DMS114 treated with DMSO at 0.1 percent for 48 hours (cell line): ENCODE data around the gene PPDPF.
"Not testable (repeated sequence)": the region's sequence is repeated elsewhere in the genome, so short reads cannot be mapped to it uniquely, and the experiment has no call there.

Experiments
- DNase-seq: peaks from one replicate; lab custom pipeline; 2025; ENCODE audit not compliant: unreplicated experiment; lab: John Stamatoyannopoulos, UW

PPDPF gene

GRCh38 chr20:63499338-63499969, 21.1 kb upstream of the PPDPF start:
- DNase-seq, result no peak

- no peak for DNase-seq
These were observed 20.2 kb upstream of the PPDPF start for GRCh38 chr20:63500151-63500901.

GRCh38 chr20:63500902-63501817, 19.4 kb upstream of the PPDPF start:
- no peak for DNase-seq

DNA sequence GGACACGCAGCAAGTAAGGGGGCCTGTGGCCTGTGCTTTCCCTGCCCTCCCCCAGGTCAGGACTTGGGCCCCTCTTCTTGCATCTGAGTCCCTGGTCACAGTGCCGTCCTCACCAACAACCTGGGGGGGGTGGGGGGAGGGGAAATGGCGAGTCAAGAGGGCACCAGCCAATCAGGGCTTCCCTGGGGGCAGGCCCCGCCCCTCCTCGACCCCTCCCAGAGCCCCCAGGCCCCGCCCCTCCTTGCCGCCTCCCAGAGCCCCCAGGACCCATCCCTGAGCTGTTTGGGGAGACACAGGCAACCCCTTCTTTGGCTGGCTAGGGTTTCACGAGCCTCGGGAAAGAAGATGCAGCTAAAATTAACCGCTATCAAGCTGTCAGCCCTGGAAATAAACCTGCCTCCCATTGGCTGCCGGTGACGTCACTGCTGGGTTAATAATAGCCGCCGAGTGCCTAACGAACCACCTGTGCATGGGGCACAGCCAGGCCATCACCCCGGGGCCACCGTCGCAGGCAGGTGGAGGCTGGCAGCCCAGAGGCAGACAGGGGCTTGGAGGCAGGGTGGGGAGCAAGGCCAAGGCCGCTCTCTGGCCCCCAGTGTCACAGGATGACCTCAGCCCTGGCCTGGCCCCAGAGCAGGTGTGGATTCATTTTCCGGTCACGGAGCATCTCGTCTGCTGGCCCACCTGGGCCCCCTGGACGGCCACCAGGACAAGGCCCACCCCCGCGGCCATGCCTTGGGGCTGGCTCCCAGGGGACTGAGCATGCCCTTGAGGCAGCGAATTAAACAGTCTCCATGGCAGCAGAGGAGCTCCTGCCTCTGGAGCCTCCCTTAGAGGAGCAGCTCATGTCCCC, 18.5 kb upstream of the PPDPF start:
- no peak for DNase-seq

GRCh38 chr20:63502671-63503172, 17.8 kb upstream of the PPDPF start:
- DNase-seq, result no peak

- no peak for DNase-seq
These were observed 17.0 kb upstream of the PPDPF start for GRCh38 chr20:63503524-63503923.

- no peak for DNase-seq
These were observed 15.9 kb upstream of the PPDPF start for GRCh38 chr20:63504642-63505041.

- no peak for DNase-seq
These were observed 15.3 kb upstream of the PPDPF start for GRCh38 chr20:63505281-63505680.

- no peak for DNase-seq
These were observed 14.8 kb upstream of the PPDPF start for GRCh38 chr20:63505723-63506122.

GRCh38 chr20:63507083-63507743, 13.4 kb upstream of the PPDPF start:
- DNase-seq, result no peak

- DNase-seq, result no peak
These were observed 12.3 kb upstream of the PPDPF start for GRCh38 chr20:63508072-63508768.

GRCh38 chr20:63509088-63509564, 11.4 kb upstream of the PPDPF start:
- no peak for DNase-seq

DNA sequence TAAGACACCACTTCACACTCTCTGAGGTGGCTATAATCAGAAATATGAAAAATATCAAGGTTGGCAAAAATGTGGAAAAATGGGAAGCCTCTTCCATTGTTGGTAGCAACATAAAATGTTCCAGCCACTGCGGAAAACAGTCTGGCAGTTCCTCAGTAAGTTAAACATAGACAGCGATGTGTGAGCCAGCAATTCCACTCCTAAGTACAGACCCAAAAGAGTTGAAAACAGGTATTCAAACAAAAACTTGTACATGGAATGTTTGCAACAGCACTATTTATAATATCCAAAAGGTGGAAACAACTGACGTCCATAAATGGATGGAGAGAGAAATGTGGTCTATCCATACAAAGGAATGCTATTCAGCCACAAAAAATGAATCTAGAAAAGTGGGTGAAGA, 7.4 kb upstream of the PPDPF start:
- no peak for DNase-seq

GRCh38 chr20:63514520-63514919, 6.0 kb upstream of the PPDPF start:
- not testable (repeated sequence) for DNase-seq

- no peak for DNase-seq
These were observed 2.9 kb upstream of the PPDPF start for GRCh38 chr20:63517376-63518309.

DNA sequence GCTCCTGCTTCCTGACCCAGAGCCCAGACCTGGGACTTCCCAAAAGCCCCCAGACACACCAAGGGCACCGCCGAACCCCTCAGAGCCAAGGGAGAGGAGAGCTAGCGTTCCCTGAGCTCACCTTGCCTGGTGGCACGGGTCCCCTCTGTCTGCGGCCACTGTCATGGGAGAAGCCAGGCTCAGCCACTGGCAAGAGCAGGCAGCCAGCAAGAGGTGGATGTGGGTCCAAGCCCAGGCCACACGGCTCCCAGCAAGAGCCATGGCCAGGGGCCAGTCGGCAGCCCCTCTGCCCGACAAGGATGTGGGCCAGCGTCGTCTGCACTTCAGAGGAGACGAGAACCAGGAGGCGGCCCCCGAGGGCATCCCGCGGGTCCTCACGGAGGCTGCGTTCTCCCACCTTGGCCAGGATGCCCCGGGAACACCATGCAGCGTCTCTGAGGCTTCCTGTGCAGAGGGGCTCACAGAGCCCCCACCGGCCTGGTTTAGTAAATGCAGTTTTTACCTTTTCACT, 2.2 kb upstream of the PPDPF start:
- no peak for DNase-seq

GRCh38 chr20:63518946-63519667, 1.5 kb upstream of the PPDPF start:
- DNase-seq, result no peak
